ENCODE measurements around the gene BMP5. TPM values are rescaled to one million over a fixed set of nuclear protein-coding genes. Genes with fewer than 3 reads are reported as not detected.

Gene BMP5
- total and polyA plus RNA-seq, 2 donors (not counting 3 experiments of a cell fraction or from before 2014, with no cell fraction given) = not detected

DNA sequence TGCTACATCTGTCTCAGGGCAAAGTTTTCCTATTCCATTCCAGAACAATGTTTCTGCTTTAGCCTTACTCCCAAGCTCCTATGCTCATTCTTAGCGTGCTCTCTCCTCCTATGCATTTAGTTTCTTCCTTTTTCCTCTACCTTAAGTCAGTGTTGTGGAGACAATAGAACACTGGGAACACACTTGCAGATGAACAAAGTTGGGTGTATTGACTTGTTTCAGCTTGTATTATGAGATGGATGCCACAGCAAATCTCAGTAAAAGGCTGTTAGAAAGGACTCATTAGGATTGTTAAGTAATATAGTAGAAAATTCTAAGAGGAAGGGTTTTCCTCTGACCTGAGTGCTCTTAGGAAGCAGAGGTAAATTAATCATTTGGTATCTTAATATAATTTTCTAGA is 48.4 kb downstream of the BMP5 start:
- H2AFZ ChIP-seq (ENCODE audit: low read depth, low read length) = no peak overlapping the region
- no peak overlapping the region for H3K4me2 ChIP-seq (ENCODE audit: insufficient read depth, low read length)
- CTCF ChIA-PET = interaction anchor here (1.2 kb wide), 2 partner anchors 33 to 51 kb away, joined by 3 to 4 read pairs; no protein-coding TSS in a partner anchor

More for the DNA sequence above, 48.4 kb downstream of the BMP5 start:
- no TSS peak for BruUV-seq (replicated peaks)
- no peak for FAIRE-seq
- Histone ChIP-seq H3K4me3 (replicated peaks in 1 of 3; ENCODE audit: insufficient read depth in 1 of 3, low read depth in 1 of 3, low read length in 3 of 3) (no peak overlapping the region), H3K27me3 (ENCODE audit: control insufficient read depth in 2 of 2, insufficient read depth in 2 of 2, low read length in 2 of 2) (no peaks in the 10 kb centered on the region), H3K27ac (ENCODE audit: insufficient read depth, low read depth, low read length) (no peak overlapping the region), H3K9me1 (replicated peaks; ENCODE audit: control insufficient read depth, extremely low read depth, insufficient read depth, low read length) (peaks cover 4% of the 10 kb centered on the region), H4K20me1 (replicated peaks; ENCODE audit: control insufficient read depth, extremely low read depth, insufficient read depth, low read length) (no peaks in the 10 kb centered on the region), H3K79me2 (ENCODE audit: control insufficient read depth, insufficient read depth, low read length) (no peaks in the 10 kb centered on the region), H3K36me3 (ENCODE audit: control insufficient read depth in 2 of 2, extremely low read depth in 1 of 2, insufficient read depth in 2 of 2, low read length in 2 of 2) (no peaks in the 10 kb centered on the region), H3K9ac (replicated peaks; ENCODE audit: extremely low read depth, insufficient read depth, low read length) (no peak overlapping the region), H3K9me3 (replicated peaks; ENCODE audit: control insufficient read depth, insufficient read depth, low read length) (no peaks in the 10 kb centered on the region), H3K4me1 (ENCODE audit: control insufficient read depth, extremely low read depth, insufficient read depth, low read length) (no peaks in the 10 kb centered on the region)
- no peak for TF ChIP-seq MYC (IDR thresholded peaks at IDR 0.05; ENCODE audit: low read depth, low read length)
- TF ChIP-seq POLR2AphosphoS5 (IDR thresholded peaks at IDR 0.05; ENCODE audit: insufficient read depth, low read depth, low read length) = no peak
- TF ChIP-seq CTCF (IDR thresholded peaks at IDR 0.05; ENCODE audit: extremely low read depth in 1 of 2, insufficient read depth in 1 of 2, low read depth in 1 of 2, low read length in 2 of 2) = no peak
- no peak for TF ChIP-seq FOS (IDR thresholded peaks at IDR 0.05; ENCODE audit: borderline replicate concordance, insufficient read depth, low read length)
- TF ChIP-seq, protein P1, sequence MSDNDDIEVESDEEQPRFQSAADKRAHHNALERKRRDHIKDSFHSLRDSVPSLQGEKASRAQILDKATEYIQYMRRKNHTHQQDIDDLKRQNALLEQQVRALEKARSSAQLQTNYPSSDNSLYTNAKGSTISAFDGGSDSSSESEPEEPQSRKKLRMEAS (IDR thresholded peaks at IDR 0.05; ENCODE audit: insufficient read depth, insufficient read length) = no peak
- TF ChIP-seq JUN (IDR thresholded peaks at IDR 0.05; ENCODE audit: borderline replicate concordance, insufficient read depth, insufficient read length, low read depth) = no peak
- no peak for TF ChIP-seq EZH2 (IDR thresholded peaks at IDR 0.05; ENCODE audit: borderline replicate concordance, low read depth, low read length, severe bottlenecking)
- no peak for TF ChIP-seq POLR2A (IDR thresholded peaks at IDR 0.05; ENCODE audit: low read depth, low read length)
- no peak for TF ChIP-seq GATA2 (IDR thresholded peaks at IDR 0.05; ENCODE audit: insufficient read depth, insufficient read length, low read depth, low read length)
- no peak for DNase-seq (ENCODE audit: low read depth, low spot score)
- POLR2A ChIA-PET = no interaction called here
- intact Hi-C loops (cut with micrococcal nuclease) = no loop called here
- dilution Hi-C loops (cut with MboI; ENCODE audit: extremely low pct_ligation_motif_present, low sequenced_read_pairs) = no loop called here

Measured in endothelial cell of umbilical vein (primary cell).